ENCODE results near the gene RPL10A. TPM values are rescaled to one million over a fixed set of nuclear protein-coding genes. Genes with fewer than 3 reads are reported as not detected.
"Not testable (repeated sequence)": the region's sequence is repeated elsewhere in the genome, so short reads cannot be mapped to it uniquely, and the experiment has no call there.

Gene RPL10A
- total RNA-seq, 1 donor from 2014 or later = 643 TPM

DNA sequence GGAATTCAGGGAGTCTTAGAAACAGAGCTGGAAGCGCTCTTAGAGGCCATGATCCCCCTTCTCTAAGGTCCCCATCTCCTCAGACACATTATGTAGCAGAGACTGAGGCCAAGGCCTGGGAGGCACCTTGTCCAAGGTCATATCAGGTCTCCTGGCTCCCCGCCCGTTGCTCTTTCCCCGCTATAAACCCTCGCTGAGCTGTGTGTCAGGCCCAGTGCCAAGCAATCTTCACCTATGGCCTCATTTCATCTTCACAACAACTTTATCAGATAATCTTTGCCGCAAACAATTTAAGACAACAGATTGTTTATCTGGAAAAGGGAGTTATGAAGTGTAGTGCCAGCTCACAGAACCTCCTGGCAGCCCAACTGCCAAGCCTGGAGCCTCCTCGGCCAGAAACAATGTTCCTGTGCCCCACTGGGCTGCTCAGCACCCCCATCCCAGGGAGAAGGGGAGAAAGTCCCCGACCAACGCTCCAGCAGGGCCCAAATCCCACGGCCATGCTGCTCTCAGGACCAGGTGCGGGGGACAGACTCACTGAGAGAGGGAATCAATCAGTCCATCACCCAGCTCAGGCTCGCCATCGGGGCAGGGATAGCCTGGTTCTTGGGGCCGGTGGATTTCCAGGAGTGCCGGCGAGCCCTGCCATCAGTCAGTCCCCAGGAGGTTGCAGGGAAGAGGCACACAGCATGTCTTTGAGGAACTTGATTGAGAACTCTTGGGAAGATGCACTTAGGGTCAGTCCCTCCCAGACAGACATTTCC lies 32.9 kb upstream of the RPL10A start:
- H3K4me1 ChIP-seq = no peaks in the 10 kb centered on the region

DNA sequence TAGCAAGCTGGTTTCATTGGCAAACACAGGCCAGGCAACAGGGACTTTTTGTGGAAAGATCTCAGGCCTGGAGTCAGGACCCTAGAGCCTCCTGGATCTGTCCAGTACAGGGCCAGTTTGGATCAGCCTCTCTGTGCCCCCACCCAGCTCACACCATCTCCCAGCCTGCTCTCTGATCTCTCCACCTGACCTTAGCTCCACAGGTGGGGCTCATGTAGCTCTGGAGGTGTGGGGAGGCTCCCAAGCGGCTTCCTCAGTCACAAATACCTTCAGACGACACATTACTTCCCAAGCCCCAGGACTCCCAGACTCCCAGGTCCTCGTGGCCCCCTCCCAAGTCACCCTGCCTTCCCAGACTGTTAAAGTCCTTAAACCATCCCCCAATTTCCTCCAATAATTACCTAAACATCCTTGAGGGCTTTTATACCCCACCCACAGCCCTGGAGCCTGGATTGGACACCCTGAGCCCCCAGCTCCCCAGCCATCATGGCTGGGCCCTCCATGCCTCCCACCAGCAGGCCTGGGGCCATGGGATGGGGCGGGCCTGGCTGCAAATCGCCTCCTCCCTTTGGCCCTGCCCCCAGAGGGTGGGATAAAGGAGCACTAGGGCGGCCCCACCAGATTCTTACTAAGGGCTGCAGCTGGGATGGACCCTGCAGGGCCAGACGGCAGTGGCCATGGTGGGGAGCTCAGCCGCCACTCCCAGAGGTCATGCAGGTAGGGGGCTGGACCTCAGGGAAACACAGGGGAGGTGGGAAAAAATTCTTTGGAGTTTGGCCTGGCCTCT lies 31.9 kb upstream of the RPL10A start:
- intact Hi-C loops (cut with DNase I) = no loop called here
- no peak for DNase-seq (ENCODE audit: low spot score in 2 of 2)
- Histone ChIP-seq H3K4me3 (no peak overlapping the region), H3K9me3 (no peaks in the 10 kb centered on the region), H3K27ac (no peak overlapping the region), H3K27me3 (no peaks in the 10 kb centered on the region), H3K36me3 (no peaks in the 10 kb centered on the region), H3K4me1 (no peaks in the 10 kb centered on the region)
- TF ChIP-seq, protein P1, sequence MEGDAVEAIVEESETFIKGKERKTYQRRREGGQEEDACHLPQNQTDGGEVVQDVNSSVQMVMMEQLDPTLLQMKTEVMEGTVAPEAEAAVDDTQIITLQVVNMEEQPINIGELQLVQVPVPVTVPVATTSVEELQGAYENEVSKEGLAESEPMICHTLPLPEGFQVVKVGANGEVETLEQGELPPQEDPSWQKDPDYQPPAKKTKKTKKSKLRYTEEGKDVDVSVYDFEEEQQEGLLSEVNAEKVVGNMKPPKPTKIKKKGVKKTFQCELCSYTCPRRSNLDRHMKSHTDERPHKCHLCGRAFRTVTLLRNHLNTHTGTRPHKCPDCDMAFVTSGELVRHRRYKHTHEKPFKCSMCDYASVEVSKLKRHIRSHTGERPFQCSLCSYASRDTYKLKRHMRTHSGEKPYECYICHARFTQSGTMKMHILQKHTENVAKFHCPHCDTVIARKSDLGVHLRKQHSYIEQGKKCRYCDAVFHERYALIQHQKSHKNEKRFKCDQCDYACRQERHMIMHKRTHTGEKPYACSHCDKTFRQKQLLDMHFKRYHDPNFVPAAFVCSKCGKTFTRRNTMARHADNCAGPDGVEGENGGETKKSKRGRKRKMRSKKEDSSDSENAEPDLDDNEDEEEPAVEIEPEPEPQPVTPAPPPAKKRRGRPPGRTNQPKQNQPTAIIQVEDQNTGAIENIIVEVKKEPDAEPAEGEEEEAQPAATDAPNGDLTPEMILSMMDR (IDR thresholded peaks at IDR 0.05) = no peak

More for the DNA sequence above, 32.9 kb upstream of the RPL10A start:
- Histone ChIP-seq H3K9me3 (peaks cover 0 to 2% of the 10 kb centered on the region in 2 donors), H3K27me3 (no peaks in the 10 kb centered on the region), H3K36me3 (no peaks in the 10 kb centered on the region), H3K4me3 (no peak overlapping the region), H3K27ac (no peak overlapping the region)
- TF ChIP-seq, protein P1 (IDR thresholded peaks at IDR 0.05) = no peak
- intact Hi-C loops (cut with DNase I) = no loop called here
- DNase-seq (ENCODE audit: low spot score in 2 of 2) = no peak

DNA sequence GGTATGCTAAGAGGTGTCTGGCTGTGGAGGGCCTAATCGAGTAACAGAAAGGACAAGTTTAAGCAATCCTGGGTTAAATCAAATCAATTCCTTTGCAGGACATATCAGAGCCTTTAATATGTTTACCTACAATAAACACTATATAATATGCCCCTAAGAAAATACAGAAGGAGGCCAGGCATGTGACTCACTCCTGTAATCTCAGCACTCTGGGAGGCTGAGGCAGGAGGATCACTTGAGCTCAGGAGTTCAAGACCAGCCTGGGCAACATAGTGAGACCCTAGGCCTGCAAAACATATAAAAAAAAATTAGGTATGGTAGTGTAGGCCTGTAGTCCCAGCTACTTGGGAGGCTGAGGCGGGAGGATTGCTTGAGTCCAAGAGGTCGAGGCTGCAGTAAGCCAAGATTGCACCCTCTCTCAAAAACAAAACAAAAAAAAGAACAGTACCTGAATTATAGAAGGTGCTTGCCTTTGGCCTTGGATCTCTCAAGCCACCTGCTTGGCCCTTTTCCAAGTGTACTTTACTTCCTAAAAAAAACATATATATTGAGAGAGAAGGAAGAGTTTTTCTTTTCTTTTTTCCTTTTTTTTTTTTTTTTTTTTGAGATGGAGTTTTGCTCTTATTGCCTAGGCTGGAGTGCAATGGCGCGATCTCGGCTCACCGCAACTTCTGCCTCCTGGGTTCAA lies 29.7 kb upstream of the RPL10A start:
- DNase-seq (ENCODE audit: low spot score in 2 of 2); H3K4me3 ChIP-seq; H3K4me1 ChIP-seq; H3K9me3 ChIP-seq; H3K27ac ChIP-seq; H3K27me3 ChIP-seq; H3K36me3 ChIP-seq; intact Hi-C loops (cut with DNase I): not testable (repeated sequence)

DNA sequence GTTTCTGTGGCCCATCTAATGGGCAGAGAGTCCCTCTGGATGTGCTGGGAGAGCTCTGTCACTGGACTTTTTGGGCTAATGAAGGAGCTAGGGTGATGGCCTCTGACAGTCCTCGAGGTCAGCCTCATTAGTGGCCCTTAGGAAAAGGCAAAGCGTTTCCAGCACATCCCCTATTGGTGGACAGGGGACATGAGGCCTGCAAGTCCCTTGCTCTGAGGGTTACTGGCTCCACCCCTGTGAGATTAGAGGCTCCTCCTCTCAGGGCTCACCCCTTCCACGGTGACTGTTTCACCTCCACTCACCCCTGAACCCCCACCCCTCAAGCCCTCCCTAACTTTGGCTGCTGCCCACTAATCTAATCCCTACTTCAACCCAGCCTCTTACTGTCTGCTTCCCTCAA lies 28.9 kb upstream of the RPL10A start:
- TF ChIP-seq, protein P1 (IDR thresholded peaks at IDR 0.05) = no peak
- Histone ChIP-seq H3K27ac (no peak overlapping the region), H3K36me3 (no peaks in the 10 kb centered on the region), H3K27me3 (no peaks in the 10 kb centered on the region), H3K9me3 (no peaks in the 10 kb centered on the region), H3K4me3 (no peak overlapping the region), H3K4me1 (no peaks in the 10 kb centered on the region)
- no peak for DNase-seq (ENCODE audit: low spot score in 2 of 2)
- intact Hi-C loops (cut with DNase I) = no loop called here

DNA sequence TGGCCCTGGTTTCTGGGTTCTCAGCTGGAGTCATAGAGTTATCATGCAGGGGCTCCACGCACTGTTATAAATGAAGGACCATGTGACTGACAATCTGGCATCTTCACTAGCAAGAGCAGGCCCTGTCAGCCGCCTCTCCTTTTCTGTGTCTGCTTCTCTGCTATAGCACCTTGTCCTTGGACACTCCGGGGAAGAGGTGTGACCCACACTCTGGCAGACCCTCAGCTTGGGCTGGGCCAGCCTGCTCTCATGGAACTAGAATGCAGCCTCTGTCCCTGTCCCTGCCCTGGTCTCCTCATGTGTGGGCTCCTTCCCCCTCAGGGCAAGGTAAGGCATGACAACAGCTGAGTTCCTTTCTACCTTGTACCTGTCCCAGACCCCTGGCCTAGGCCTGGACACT lies 27.0 kb upstream of the RPL10A start:
- Histone ChIP-seq H3K9me3 (no peaks in the 10 kb centered on the region), H3K27me3 (no peaks in the 10 kb centered on the region), H3K27ac (no peak overlapping the region), H3K4me1 (no peaks in the 10 kb centered on the region), H3K4me3 (no peak overlapping the region), H3K36me3 (no peaks in the 10 kb centered on the region)
- intact Hi-C loops (cut with DNase I) = no loop called here
- DNase-seq (ENCODE audit: low spot score in 2 of 2) = no peak
- TF ChIP-seq, protein P1 (IDR thresholded peaks at IDR 0.05) = no peak

DNA sequence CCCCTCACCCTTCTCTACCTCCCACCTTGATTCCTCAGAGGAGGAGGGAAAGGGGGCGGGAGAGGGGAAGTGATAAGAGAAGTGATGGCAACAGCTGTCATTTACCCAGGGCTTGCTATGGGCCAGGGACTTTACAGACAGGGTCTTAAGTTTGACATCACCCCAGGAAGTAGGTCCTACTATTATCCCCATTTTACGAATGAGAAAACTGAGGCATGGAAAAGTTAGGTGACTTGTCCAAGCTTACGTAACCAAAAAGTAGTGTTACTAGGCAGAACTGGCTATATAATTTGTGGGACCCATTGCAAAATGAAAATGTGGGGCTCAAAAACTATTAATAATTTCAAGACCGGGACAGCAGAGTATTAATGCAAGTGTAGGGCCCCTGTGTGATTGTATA lies 26.6 kb upstream of the RPL10A start:
- TF ChIP-seq, protein P1 (IDR thresholded peaks at IDR 0.05) = no peak
- DNase-seq (ENCODE audit: low spot score in 2 of 2) = no peak
- Histone ChIP-seq H3K9me3 (no peaks in the 10 kb centered on the region), H3K4me1 (no peaks in the 10 kb centered on the region), H3K4me3 (no peak overlapping the region), H3K27me3 (no peaks in the 10 kb centered on the region), H3K27ac (no peak overlapping the region), H3K36me3 (no peaks in the 10 kb centered on the region)
- intact Hi-C loops (cut with DNase I) = no loop called here

Measured in ascending aorta (tissue), 2 donors.